ENCODE measurements around the gene MEGF6.

The MEGF6 gene

GRCh38 chr1:3488432-3488831 is 122.9 kb downstream of the MEGF6 start:
- no peak for DNase-seq (ENCODE audit: low read depth, low spot score)

DNA sequence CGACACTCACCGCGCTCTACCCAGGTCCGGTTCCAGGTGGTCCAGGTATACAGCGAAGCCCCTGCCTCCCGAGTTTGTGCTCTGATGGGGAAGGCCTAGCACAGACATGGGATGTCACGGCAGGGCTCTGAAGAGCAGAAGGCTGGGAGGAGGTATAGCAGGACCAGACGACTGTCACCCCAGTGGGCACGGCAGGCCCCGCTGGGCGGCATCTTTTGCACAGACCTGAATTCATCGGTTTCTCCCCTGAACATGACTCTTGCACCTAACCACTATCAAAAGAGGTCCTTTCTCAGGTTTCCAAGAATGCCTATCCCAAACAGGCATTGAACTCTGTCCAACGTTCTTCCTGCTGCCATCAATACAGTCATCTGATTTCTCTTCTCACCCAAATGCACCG is 126.3 kb downstream of the MEGF6 start:
- DNase-seq (ENCODE audit: low read depth, low spot score): no peak

DNA sequence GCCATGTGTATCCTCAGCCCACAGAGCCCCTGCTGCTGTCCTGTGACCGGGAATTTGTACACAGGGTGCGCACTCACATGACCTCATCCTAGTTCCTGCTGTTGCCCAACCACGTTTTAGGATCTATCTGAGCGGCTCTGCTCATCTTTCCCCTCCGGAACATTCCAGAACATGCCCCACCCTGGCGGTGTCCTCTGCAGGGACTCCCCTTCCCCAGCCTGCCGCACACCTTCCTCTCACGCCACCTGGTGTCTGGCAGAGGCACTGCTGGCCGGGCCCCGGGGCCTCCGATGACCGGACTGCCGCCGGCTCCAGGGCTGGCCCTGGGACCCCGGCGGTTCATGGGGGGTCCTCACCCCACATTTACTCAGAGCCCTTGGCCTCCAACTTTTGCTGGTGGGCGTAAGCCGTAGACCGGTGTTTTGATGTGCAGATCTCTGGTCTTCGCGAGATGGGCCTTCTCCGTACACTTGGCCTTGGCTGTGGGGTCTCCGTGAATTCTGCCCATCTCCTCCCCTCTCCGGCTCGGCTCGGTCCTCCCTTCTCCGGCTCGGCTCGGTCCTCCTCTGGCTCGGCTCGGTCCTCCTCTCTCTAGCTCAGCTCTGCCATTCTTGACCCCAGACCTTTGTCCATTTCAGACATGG is 127.4 kb downstream of the MEGF6 start:
- no peak for DNase-seq (ENCODE audit: low read depth, low spot score)

DNA sequence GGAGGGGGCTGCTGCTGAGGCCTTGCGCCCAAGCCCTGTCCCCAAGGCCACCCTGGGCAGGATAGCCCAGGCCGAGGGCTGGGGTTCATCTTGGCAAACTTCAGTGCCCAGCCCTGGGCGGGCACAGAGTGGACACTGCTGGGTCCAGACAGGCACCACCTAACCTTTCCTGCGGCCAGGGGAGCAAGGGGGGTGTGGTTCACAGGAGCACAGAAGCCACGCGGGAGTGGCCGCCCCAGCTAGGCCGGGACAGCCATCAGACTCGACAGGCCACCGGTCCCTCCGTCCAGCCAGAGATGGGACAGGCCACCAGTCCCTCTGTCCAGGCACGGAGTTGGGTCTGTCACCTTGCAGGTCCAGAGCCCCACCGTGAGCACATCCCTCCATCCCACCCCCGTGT is 127.9 kb downstream of the MEGF6 start:
- DNase-seq (ENCODE audit: low read depth, low spot score): no peak

DNA sequence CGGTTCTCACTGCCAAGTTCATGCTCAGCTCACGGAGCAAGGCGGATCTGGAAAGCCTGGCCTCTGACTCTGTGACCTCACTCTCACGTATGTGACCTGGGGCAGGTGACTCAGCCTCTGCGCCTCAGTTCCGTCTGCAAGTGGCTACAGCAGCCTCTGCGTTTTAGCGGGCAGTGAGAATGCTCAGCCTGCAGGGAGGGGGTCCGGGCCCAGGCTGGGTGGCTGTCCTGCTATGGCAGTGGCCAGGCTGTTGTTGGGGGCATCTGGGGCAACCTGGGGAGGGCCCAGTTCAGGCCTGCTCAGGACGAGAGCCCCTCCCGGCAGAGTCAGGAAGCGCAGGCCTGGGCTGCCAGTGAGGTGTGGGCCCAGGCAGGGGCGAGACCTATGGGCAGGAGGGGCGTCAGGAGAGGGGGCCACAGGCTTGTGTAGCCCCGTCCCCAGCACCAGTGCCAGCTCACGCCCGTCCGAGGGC is 128.9 kb downstream of the MEGF6 start:
- DNase-seq (ENCODE audit: low read depth, low spot score): no peak

DNA sequence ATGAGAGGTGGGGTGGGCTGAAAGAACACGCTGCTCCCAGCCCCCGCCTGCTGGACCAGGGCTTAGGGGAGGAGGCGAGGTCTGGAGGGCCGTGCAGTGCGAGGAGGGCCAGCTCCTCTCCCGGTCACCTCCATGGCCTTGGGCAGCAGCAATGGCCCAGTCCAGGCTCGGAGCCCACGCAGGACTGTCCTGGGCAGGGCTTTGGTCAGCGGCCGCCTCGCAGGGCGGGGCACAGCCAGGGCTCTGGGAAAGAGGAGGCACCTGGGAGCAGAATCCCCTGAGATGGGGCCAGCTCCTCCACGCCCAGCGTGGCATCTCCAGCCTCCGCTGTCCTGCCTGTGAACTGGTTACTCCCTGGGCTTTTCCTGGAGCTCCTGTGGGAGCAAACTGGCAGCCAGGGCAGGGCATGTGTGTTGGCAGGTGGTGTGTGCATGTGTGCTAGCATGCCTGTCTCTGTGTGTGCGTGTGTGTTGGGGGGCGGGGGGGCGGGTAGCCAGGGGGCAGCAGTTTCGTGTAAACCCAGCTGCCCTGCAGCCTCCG is 129.4 kb downstream of the MEGF6 start:
- no peak for DNase-seq (ENCODE audit: low read depth, low spot score)

DNA sequence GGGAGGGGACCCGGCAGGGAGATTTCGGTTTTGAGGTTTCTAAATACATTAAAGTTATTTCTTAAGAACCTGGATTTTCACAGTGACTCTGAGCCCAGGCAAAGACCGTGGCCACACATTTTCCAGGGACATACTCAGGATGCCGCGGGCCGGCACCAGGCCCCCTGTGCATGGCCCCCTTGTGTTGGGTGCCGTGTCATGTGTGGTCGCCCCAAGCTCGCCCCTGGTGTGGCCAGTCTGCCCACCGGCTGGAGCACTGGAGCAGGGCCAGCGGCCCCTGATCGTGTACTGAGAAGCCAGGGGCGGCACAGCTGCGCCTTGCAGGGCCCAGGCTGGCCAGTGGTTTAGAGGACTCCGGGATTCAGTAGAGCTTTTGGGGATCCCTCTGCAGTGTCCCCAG is 130.3 kb downstream of the MEGF6 start:
- DNase-seq (ENCODE audit: low read depth, low spot score): no peak

- no peak for DNase-seq (ENCODE audit: low read depth, low spot score)
Measured at GRCh38 chr1:3480369-3480719, 131.0 kb downstream of the MEGF6 start.

GRCh38 chr1:3479511-3480368 is 131.6 kb downstream of the MEGF6 start:
- no peak for DNase-seq (ENCODE audit: low read depth, low spot score)

- DNase-seq (ENCODE audit: low read depth, low spot score): no peak
Measured at GRCh38 chr1:3478187-3478586, 133.1 kb downstream of the MEGF6 start.

GRCh38 chr1:3477241-3477995 is 133.9 kb downstream of the MEGF6 start:
- DNase-seq (ENCODE audit: low read depth, low spot score): no peak

- DNase-seq (ENCODE audit: low read depth, low spot score): no peak
Measured at GRCh38 chr1:3476666-3477065, 134.6 kb downstream of the MEGF6 start.

DNA sequence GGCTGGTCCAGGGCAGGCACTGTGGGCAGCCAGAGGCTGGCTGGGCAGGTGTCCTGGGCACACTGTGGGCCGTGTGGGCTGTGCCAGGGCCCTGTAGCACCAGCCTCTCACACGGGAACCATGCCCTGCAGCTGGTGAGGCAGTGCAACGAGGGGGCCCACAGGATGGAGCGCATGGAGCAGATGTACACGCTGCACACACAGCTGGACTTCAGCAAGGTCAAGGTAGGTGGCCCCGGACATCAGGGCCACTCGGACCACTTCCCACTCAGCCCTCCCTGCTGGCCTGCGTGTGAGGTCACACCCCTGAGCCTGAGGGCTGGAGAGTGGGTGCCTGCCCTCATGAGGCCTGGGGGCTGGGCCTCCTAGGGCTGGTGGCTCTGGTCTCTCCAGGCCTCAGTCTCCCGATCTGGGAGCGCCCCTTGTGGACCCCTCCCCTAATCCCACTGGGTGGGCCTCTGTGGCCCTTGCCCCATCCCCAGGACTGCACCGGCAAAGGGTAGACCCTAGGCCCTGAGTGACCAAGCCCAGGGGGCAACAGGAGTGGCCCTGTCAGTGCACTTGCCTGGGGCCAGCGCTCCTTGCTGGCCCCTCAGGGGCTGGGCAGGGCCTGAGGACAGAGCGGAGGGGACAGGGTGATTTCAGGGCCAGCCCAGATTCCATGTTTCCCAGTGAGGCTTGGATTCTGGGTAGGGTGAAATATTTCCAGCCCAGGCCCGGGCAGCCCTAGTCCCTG is 135.3 kb downstream of the MEGF6 start:
- DNase-seq (ENCODE audit: low read depth, low spot score): no peak

- DNase-seq (ENCODE audit: low read depth, low spot score): no peak
Measured at GRCh38 chr1:3474421-3474820, 136.9 kb downstream of the MEGF6 start.

DNA sequence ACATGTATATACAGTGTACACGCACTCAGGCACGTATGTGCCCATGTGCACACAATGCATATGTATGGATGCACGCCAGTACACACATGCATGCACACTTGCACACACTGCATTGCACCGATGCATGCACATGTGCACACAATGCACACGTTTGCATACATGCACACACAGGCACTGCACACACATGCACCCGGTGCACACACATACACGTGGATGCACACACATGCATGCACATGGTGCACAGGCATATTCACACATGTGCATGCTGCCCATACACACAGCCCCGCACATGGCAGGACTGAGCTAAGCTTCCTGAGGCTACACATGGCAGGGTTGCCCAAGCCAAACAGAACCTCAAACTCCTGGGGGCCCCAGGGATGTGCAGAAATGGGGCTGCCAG is 137.3 kb downstream of the MEGF6 start:
- no peak for DNase-seq (ENCODE audit: low read depth, low spot score)

DNA sequence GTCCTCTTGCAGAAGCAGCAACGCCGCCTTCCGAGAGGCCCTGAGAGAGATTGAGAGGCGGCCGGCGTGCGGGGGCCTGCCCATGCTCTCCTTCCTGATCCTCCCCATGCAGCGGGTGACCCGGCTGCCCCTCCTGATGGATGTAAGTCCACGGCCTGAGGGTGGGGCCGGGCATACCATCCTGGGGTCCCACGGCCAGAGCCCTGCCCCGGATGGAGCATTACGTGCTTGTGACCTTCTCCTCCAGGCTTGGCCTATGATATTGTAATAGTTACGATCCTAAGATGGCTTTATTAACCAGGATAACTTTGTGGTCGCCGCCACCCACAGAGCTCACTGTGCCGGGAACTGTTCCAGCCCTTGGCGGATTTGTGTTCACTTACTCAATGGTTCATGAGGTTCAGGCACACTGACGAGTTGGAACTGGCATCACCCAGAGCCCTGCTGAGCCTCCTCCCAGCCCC is 137.9 kb downstream of the MEGF6 start:
- DNase-seq (ENCODE audit: low read depth, low spot score): peak; percentile 93

DNA sequence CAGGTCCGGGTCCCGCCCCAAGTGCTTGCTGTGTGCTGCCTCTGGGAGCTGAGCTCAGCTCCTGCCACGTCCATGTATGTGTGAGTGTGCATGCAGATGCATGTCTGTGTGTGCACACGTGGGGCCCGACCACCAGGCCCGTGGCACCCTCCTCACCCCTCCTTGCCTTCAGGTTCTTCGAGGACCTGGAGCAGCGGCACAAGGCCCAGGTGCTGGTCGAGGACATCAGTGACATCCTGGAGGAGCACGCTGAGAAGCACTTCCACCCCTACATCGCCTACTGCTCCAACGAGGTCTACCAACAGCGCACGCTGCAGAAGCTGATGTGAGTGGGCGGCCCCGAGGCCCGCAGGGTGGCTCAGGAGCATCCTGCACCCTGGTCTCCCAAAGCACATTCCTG is 138.4 kb downstream of the MEGF6 start:
- no peak for DNase-seq (ENCODE audit: low read depth, low spot score)

GRCh38 chr1:3472088-3472850 is 139.0 kb downstream of the MEGF6 start:
- no peak for DNase-seq (ENCODE audit: low read depth, low spot score)

DNA sequence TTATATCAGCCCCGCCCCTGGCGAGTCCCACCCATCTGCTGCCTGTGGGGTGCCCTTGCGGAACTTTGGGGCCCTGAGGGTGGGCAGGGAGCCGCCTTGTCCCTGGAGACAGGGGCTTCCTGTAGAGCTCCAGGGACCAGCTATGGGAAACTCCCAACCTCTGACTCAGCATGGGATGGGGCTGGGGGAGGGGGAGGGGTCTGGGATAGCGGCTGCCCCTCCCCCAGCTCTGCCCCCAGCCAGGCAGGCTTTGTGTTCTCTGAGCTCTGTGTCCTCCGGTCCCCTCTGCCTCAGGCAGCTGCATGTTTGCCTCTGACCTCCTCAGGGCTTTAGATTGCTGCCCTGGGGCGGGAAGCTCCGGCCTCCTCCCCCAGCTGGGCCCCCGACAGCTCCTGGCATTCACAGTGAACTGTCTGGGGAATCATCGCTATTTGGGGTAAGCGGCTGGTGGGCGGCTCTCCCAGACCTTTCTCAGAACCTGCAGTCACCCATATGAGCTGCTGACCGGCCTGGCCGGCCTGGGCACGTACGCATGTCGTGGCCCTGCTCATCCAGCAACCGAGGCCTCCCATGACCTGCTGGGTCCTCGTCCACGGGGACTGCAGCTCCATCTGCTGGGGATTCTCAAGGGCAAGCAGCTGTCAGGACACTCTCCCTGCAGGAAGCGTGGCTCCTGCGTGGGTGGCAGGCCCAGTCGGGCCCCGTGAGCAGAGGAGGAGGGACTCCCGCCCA is 139.8 kb downstream of the MEGF6 start:
- peak; percentile 81 for DNase-seq (ENCODE audit: low read depth, low spot score)

Measured in smooth muscle cell of the brain vasculature (primary cell).